ENCODE data around the gene FNDC7. TPM values are rescaled to one million over a fixed set of nuclear protein-coding genes. Genes with fewer than 3 reads are reported as not detected.

Gene FNDC7
- total RNA-seq, 1 experiment from 2014 or later = under 0.01 TPM

Other genes starting within 250 kb of the FNDC7 start
- gene EEIG2, start 152.8 kb upstream of the FNDC7 start, total RNA-seq (2014; rRNA removed; shearing (Covaris generic)) = 13.4 and 14.2 TPM in 2 replicates
- not detected in 2 replicates for gene HENMT1, start 51.8 kb upstream of the FNDC7 start, total RNA-seq (2014; rRNA removed; shearing (Covaris generic))
- gene PRPF38B, start 20.6 kb upstream of the FNDC7 start, total RNA-seq (2014; rRNA removed; shearing (Covaris generic)) = 16.5 and 23.8 TPM in 2 replicates
- gene STXBP3, start 33.8 kb downstream of the FNDC7 start, total RNA-seq (2014; rRNA removed; shearing (Covaris generic)) = 57.9 and 60.2 TPM in 2 replicates
- not detected in 2 replicates for gene AKNAD1, start 144.2 kb downstream of the FNDC7 start, total RNA-seq (2014; rRNA removed; shearing (Covaris generic))
- gene GPSM2, start 164.1 kb downstream of the FNDC7 start, total RNA-seq (2014; rRNA removed; shearing (Covaris generic)) = 110 and 154 TPM in 2 replicates